ENCODE measurements around the gene RAB22A.

GRCh38 chr20:58268936-58269619, 40.4 kb upstream of the RAB22A start:
- TF ChIP-seq CTCF (IDR thresholded peaks at IDR 0.05; ENCODE audit: insufficient read depth, low read length) = no peak
- no peak for TF ChIP-seq REST (IDR thresholded peaks at IDR 0.05; ENCODE audit: insufficient replicate concordance, low read depth)
- no peak for TF ChIP-seq POLR2AphosphoS5 (IDR thresholded peaks at IDR 0.05; ENCODE audit: low read depth)
